DND-41 (cell line): ENCODE data around the gene RNF144A.

Source experiments
- ATAC-seq: fragments of 200-7000 bp; cut with Tn5 transposase; 3 replicates; pipeline ENCODE4 v1.9.1; 2021; ENCODE audit warnings: low read depth; ENCODE audit not compliant: insufficient read depth
- DNase-seq: peaks from one replicate; pipeline ENCODE4 v3.0.0-alpha.2; 2020
- H2AFZ ChIP-seq: 2 replicates; pipeline ENCODE4 v1.6.0; 2012; ENCODE audit warnings: low read depth, low read length
- H3K27ac ChIP-seq: 2 replicates; pipeline ENCODE4 v1.5.1; 2012; ENCODE audit warnings: low read length, inconsistent platforms
- H3K27me3 ChIP-seq: fragments of 200-600 bp; sonication (generic); 2 replicates; pipeline ENCODE4 v1.6.0; 2012; ENCODE audit warnings: low read length, mild to moderate bottlenecking, inconsistent platforms; ENCODE audit not compliant: insufficient read depth, poor library complexity
- H3K36me3 ChIP-seq: 2 replicates; pipeline ENCODE4 v1.5.1; 2012; ENCODE audit warnings: low read length, inconsistent platforms; ENCODE audit not compliant: insufficient read depth
- H3K4me1 ChIP-seq: 2 replicates; pipeline ENCODE4 v1.5.1; 2012; ENCODE audit warnings: mild to moderate bottlenecking, low read length; ENCODE audit not compliant: insufficient read depth
- H3K4me2 ChIP-seq: 2 replicates; pipeline ENCODE4 v1.6.0; 2012; ENCODE audit warnings: mild to moderate bottlenecking, moderate library complexity, low read length, inconsistent platforms; ENCODE audit not compliant: insufficient read depth
- H3K4me3 ChIP-seq, 2 experiments: fragments of 200-600 bp in 1 of 2; shearing (Covaris generic) in 1 of 2; 2 replicates each; pipeline ENCODE4 v1.5.1; 2012 to 2016; ENCODE audit warnings: inconsistent platforms in 2 of 2, low read length in 2 of 2, mild to moderate bottlenecking in 2 of 2, low read depth in 1 of 2, moderate library complexity in 1 of 2
- H3K79me2 ChIP-seq: 2 replicates; pipeline ENCODE4 v1.6.0; 2012; ENCODE audit warnings: low read length, inconsistent platforms; ENCODE audit not compliant: insufficient read depth
- H3K9ac ChIP-seq: 2 replicates; pipeline ENCODE4 v1.6.0; 2012; ENCODE audit warnings: low read depth, mild to moderate bottlenecking, inconsistent platforms, low read length, moderate library complexity
- H3K9me3 ChIP-seq: 2 replicates; pipeline ENCODE4 v1.5.1; 2012; ENCODE audit warnings: low read length, moderate library complexity, mild to moderate bottlenecking, inconsistent platforms; ENCODE audit not compliant: insufficient read depth, severe bottlenecking
- H4K20me1 ChIP-seq: 2 replicates; pipeline ENCODE4 v1.6.0; 2012; ENCODE audit warnings: low read length; ENCODE audit not compliant: insufficient read depth
- CTCF ChIP-seq: IDR thresholded peaks from 2 replicates; pipeline ENCODE4 v1.5.1; 2012; ENCODE audit warnings: borderline replicate concordance, low read length, moderate library complexity, mild to moderate bottlenecking; ENCODE audit not compliant: poor library complexity, severe bottlenecking; ENCODE audit errors: extremely low read depth
- EZH2 ChIP-seq: IDR thresholded peaks from 3 replicates; pipeline ENCODE4 v1.6.1; 2012; ENCODE audit warnings: borderline replicate concordance, low read depth, mild to moderate bottlenecking, moderate library complexity, low read length, inconsistent platforms; ENCODE audit not compliant: severe bottlenecking

RNF144A gene

DNA sequence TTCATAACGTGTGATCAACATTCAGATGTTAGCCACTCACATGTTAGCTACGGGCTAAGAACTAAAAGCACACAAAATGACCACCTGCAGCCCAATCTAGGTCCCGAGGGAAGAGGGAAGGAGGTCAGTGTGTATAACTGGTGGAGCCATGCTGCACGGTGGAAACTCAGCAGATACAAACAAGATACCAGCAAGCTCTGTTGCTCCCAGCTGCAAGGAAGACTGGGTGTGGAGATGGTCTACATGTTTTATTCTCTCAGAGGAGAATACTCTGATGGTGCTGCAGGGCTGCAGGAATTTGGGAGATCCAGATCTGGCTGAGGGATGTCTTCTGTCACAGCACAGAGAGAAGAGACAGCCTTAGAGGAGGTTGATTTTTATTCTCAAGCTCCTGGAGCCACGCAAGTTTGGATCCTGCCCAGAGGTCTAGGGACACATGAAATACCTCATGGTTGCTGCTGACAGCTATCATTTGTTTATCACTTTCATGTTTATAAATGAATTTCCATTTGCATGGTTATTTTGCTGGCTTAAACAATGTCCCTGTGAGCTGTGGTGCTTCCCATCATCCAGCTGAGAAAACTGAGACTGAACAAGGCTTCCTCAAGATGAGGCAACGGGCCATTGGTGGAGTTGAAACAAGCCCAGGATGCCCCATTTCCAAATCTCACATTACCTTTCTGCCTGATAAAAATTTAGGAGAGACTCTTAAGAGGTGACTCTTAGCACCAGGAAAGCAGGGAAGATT, 30.9 kb downstream of the RNF144A start:
- no peaks in the 10 kb centered on the region for H3K27me3 ChIP-seq
- TF ChIP-seq EZH2 (no peak), CTCF (no peak)
- H3K4me2 ChIP-seq = no peak overlapping the region
- H4K20me1 ChIP-seq = peaks cover 36% of the 10 kb centered on the region; the same call in 1 of the 2 replicates
- no peaks in the 10 kb centered on the region for H3K4me1 ChIP-seq
- no peak overlapping the region for H2AFZ ChIP-seq
- H3K9ac ChIP-seq = no peak overlapping the region
- H3K36me3 ChIP-seq = peaks cover 60% of the 10 kb centered on the region
- no peaks in the 10 kb centered on the region for H3K9me3 ChIP-seq
- ATAC-seq = no peak
- no peak for DNase-seq
- no peak overlapping the region for H3K4me3 ChIP-seq
- H3K27ac ChIP-seq = no peak overlapping the region
- peaks cover 88% of the 10 kb centered on the region for H3K79me2 ChIP-seq

DNA sequence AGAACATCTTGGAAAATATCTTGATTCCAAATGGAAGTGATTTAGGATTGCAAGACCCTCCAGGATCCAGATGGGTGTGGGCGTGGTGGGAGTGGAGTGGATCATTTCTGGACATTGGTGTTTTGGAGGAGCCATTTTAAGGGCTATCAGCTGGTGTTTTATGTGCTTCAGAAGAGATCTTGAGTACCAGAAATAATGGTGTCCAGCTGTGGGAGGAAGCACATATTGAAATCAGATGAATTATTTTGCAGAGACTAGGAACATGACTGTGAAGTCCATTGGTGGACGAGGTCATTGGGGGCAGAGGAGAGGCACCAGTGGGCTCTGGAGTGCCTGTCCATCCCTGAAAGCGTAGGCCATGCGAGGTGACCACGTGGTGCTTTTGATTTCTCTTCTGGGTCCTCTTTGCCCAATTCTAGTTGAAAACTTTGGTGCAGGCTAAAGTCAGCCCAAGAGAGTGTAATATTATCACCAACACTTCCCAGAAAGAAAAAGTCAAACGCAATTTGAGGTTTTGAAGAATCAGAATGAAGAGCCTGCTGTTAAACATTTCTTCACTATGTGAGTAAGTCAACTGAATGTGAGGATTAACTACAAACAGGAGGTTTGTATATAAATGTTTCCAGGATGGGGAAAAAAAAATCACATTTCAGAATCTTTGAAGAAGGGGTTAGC, 31.6 kb downstream of the RNF144A start:
- ATAC-seq = no peak

DNA sequence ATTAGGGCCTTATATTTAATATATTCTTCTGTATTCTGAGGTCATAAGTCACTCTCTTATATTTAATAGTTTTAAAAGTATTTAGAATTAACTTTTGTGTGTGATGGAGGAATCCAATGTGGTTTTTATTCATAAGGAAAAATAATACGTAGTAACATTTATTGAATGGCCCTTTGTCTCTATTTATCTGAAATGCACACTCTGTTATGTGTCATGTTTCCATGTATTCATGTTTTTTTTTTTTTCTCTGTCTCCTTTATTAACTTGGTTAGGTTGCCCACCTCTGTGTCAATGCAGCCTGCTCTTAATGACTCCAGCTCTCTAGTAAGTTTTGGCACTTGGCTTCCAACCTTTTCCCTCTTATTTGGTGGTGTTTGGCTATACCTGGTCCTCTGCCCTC, 33.8 kb downstream of the RNF144A start:
- Histone ChIP-seq H4K20me1 (peaks cover 19% of the 10 kb centered on the region; the same call in 1 of the 2 replicates), H3K9me3 (no peaks in the 10 kb centered on the region), H3K79me2 (peaks cover 86% of the 10 kb centered on the region), H3K27me3 (no peaks in the 10 kb centered on the region), H2AFZ (no peak overlapping the region), H3K9ac (no peak overlapping the region), H3K27ac (no peak overlapping the region), H3K4me1 (no peaks in the 10 kb centered on the region), H3K4me2 (no peak overlapping the region), H3K36me3 (peaks cover 55% of the 10 kb centered on the region), H3K4me3 (no peak overlapping the region)
- no peak for DNase-seq
- ATAC-seq = no peak
- TF ChIP-seq EZH2 = no peak
- no peak for TF ChIP-seq CTCF

More for the DNA sequence above, 31.6 kb downstream of the RNF144A start:
- Histone ChIP-seq H3K4me3 (no peak overlapping the region), H3K9me3 (no peaks in the 10 kb centered on the region), H3K27ac (no peak overlapping the region), H3K4me2 (no peak overlapping the region), H3K4me1 (no peaks in the 10 kb centered on the region), H4K20me1 (peaks cover 29% of the 10 kb centered on the region; the same call in 1 of the 2 replicates), H3K79me2 (peaks cover 87% of the 10 kb centered on the region), H3K9ac (no peak overlapping the region), H3K36me3 (peaks cover 58% of the 10 kb centered on the region), H2AFZ (no peak overlapping the region), H3K27me3 (no peaks in the 10 kb centered on the region)
- DNase-seq = no peak
- TF ChIP-seq CTCF (no peak), EZH2 (no peak)
